RPMI8226 (cell line): ENCODE results near the gene SLC66A2.
A peak's percentile ranks its signal among the peaks of the same experiment; 100 is the strongest.
"Not testable (repeated sequence)": the region's sequence is repeated elsewhere in the genome, so short reads cannot be mapped to it uniquely, and the experiment has no call there.

Source experiments
- DNase-seq: peaks from one replicate; pipeline ENCODE4 v3.0.0-alpha.2; 2015

The SLC66A2 gene

DNA sequence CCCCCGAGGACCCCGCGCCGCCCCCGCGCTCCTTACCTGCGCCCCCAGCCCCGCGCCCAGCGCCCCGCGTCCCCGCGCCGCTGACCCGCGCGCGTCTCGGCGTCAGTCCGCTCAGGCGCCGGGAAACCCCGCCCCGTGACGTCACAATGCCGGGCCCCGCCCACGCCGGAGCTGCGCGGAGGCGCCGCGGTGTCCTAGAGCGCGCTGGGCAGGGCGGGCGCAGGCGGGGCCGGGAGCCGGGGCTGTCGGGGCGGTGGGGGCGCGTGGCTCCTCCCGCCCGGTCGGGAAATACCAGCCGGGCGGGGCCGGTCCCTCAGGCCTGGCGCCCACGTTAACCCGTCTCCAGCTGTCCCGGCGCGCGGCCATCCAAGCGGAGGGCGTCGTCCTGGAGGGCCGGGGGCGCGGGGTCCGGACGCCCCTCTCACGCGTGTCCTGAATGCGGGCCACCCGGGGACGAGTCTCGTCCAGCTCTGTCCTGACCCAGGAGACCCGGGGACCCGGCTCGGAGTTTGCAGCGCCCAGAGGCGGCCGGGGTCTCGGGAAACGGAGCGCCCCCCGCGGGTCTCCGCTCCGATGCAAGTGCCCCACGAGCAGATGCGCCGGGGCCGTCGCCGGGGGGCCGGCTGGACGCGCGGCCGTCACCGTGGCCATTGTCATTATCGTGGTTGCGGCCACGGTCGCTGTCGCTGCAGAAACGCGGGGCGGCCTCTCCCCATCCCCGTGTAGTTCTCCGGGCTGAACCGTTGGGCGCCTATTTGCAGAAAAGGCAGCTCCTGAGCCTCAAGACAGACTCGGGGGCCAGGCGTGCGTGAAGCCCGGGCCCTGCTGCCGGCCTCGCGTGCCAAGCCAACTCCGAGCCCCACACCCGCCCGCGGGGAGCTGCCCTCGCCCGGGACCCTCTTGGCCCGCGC lies at the start of gene SLC66A2:
TSS of gene SLC66A2 (minus strand) at position 109 of the 911 bp plus-strand sequence. CDS start 727 bp downstream, outside the sequence.
- peak; percentile 93 for DNase-seq

DNA sequence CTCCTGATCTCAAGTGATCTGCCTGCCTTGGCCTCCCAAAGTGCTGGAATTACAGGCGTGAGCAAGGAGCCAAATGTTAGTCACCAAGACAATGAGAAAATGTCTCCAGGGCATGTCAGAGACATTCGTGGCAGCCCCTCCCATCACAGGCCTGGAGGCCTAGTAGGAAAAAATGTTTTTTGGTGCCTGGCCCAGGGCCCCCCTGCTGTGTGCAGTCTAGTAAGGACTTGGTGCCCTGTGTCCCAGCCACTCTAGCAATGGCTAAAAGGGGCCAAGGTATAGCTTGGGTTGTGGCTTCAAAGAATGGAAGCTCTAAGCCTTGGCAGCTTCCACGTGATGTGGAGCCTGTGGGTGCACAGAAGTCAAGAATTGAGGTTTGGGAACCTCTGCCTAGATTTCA lies 49.4 kb upstream of the SLC66A2 start:
- DNase-seq, result no peak

DNA sequence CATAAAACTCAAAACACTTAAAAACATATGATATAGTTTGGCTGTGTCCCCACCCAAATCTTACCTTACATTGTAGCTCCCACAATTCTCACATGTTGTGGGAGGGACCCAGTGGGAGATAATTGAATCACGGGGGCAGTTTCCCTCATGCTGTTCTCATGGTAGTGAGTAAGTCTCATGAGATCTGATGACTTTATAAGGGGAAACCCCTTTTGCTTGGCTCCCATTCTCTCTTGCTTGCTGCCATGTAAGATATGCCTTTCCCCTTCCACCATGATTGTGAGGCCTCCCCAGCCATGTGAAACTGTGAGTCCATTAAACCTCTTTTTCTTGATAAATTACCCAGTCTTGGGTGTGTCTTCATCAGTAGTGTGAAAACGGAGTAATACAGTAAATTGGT lies 48.2 kb upstream of the SLC66A2 start:
- not testable (repeated sequence) for DNase-seq

DNA sequence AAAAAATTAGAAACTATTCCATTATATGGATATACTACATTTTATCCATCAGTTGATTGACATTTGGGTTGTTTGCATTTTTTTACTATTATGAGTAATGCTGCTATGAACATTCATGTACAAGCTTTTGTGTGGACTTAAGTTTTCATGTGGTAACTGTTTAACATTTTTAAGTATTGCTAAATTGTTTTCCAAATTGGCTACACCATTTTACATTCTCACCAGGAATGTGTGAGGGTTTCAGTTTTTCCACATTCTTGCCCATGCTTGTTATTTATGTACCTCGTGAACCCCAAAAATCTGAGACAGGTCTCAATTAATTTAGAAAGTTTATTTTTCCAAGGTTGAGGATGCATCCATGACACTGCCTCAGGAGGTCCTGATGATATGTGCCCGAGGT lies 40.0 kb upstream of the SLC66A2 start:
- no peak for DNase-seq

DNA sequence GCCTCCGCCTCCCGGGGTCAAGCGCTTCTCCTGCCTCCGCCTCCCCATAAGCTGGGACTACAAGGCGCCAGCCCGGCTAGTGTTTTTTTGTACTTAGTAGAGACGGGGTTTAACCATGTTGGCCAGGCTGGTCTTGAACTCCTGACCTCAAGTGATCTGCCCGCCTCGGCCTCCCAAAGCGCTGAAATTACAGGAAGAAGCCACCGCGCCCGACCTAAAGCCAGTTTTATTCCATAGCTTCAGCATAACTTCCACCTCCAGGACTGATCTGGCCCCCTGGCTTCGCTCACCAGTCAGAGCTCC lies 37.7 kb upstream of the SLC66A2 start:
- no peak for DNase-seq

DNA sequence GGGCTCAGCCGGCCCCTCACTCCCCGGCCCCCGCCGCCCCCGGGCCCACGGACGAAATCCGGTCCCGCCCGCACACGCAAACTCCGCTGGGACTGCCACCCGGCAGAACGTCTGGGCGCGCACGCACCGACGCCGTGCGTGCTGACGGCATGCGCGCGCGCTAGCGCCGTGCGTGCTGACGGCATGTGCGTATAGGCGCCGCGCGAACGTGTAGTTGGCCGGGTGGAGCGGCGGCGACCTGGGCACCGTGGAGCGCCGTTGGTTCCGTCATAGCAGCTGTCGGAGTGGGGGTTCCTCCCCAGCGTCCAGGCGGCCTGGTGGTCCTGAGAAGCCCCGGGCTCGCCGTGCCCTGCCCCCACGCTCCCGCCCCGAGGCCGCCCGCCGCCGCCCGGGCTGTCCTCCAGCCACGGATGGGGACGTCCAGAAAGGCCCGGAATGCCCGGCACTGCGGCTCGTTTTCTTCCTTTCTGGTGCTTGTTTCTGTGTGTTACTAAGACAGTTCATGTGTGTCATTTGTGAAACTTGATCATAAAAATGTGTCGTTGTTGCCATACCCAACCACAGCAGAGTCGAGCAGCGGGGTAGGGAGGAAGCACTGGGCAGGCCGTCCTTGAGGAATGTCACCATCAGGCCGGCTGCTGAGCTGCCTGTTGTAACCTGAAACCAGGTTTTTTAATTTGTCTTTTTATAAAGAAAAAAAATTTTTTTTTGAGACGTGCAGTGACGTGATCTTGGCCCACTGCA lies 37.2 kb upstream of the SLC66A2 start, which contains the start of gene TXNL4A:
TSS of gene TXNL4A (minus strand) at position 113 of the 744 bp plus-strand sequence. CDS start 171 bp downstream, outside the sequence.
- peak; percentile 97 for DNase-seq

DNA sequence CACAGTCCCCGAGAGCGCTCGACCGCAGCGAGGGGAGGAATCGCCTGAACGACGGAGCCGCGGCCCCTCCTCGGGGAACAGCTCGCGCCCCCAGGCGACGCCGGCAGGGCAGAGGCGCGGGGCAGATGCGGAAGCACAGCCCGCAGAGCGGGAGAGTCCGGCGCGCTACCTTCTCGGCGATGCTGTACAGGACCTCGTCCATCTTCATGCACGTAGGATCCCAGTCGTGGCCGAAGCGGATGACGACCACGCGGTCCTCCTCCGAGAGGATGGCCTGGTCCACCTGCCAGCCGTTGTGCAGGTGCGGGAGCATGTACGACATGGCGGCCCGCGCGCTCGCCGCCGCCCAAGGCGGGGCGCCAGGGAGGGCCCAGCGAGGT lies 36.6 kb upstream of the SLC66A2 start:
- DNase-seq, result peak; percentile 83

DNA sequence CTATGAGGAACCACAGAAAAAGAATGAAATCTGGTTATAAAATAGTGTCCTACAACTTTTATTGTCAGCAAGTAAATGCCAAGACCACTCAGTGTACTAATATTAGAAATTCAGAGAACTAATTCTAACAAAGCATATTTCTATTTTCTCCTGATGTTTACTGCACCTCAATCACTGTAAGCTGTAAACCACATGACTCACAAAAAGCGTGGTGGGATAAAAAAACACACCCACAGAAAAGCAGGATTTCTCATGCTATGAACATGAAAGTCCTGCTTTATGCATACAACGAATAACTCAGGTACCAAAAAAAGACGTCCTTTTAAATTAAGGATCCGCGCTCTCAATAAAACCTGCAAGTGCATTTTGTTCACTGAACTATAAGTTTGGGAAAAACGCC lies 36.1 kb upstream of the SLC66A2 start:
- DNase-seq, result no peak

DNA sequence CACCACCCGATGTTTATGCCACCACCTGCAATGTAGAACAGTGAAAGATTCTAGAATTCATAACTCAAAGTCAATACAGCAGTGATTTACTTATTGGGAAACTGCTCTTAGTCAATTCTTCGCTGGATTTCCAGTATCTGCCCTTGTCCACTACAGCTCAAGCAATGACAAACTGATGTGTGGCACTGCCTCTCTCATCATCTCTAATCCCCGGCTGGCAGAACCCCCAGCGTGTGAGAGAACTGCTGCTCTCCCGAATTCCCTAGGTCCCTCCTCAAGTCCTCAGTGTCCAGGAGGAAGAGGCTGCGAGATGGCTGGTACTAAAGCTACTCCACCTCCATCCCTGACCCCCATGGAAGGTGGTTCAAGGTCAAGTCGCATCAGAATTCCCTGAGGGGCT lies 35.3 kb upstream of the SLC66A2 start:
- DNase-seq, result no peak

DNA sequence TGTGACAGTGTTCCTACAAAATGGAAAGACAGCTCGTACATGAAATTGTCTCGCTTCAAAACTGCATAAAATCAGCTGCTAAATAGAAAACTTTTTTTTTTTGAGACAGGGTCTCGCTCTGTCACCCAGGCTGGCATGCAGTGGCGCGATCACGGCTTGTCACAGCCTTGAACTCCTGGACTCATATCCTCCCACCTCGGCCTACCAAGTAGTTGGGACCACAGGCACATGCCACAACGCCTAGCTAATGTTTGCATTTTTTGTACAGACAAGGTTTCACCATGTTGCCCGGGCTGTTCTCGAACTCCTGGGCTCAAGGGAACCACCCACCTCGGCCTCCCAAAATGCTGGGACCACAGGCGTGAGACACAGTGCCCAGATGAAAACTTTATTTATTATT lies 33.7 kb upstream of the SLC66A2 start:
- no peak for DNase-seq

DNA sequence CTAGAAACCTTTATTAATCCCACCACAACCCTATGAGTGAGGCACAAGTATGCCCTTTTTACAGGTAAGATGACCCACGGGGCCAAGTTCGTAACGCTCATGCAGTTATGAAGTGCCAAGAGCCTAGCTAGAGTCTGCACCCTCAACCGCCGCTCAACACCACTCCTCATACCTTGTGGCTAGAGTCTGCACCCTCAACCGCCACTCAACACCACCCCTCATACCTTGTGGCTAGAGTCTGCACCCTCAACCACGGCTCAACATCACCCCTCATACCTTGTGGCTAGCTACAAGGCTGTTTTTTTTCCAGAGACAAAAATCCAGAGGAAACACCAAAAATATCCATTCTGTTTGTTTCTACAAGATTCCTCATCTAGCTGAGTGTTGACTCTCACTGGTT lies 32.3 kb upstream of the SLC66A2 start:
- no peak for DNase-seq

DNA sequence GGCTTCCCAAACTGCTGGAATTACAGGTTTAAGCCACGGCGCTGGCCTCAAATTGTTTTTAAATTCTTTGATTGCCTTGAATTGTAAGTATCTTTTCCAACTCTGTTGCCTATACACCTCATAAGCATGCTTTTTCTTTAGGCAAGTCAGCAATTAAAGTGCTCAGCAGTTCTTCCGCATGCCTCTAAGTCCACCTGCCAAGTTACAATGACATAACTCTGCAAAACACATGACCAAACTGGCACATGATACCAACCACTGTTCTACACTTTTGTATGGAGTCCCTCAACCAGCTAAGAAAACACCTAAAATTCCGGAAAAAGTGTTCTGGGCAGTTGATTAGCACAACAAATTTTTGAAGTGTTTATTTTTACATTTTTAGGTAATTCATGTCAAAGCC lies 31.8 kb upstream of the SLC66A2 start:
- no peak for DNase-seq

DNA sequence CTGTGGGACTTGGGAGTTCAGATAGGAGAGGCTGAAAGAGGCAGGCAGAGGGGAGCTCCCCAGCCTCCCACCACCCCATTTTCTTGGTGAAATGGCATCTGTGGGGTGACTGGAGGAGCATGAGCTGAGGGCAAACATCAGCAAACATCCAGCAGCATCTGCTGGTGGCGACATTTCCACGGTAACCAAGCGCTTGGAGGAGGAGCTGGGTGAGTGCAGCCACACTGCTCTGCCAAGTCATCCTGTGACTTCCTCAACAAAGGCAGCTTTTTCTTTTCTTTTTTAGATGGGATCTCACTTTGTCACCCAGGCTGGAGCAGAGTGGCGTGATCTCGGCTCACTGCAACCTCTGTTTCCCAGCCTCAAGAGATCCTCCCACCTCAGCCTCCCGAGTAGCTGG lies 31.3 kb upstream of the SLC66A2 start:
- DNase-seq, result peak; percentile 26

DNA sequence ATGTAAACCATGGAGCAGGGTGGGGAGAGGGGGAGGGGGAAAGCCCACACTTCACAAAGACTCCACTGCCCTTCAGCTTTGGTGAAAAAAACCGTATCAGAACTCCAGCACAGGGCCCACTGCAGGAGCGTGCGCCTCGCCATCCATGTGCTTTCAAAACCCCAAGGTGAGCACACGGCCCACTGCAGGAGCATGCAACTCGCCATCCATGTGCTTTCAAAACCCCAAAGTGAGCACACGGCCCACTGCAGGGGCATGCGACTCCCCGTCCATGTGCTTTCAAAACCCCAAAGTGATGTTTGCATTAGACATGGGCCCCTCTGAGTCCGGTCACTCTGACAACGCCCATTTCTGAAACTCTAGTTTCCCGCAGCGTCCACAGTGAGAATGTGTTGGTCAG lies 29.1 kb upstream of the SLC66A2 start:
- DNase-seq, result no peak

DNA sequence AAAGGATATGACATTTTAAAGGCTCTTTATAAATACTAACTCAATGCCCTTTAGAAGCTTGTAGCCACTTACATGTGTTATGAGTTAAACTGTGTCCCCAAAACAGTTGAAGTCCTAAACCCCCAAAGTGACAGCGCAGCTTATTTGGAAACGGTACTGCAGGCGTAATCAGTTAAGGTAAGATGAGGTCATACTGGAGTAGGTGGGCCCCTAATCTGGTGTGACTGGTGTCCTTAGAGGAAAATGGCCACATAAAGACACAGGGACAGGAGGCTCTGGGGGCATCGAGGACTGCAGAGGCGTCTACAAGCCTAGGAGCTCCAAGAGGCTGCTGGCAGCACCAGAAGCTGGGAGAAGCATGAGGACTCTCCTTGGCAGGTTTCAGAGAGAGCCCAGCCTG lies 28.4 kb upstream of the SLC66A2 start:
- no peak for DNase-seq

DNA sequence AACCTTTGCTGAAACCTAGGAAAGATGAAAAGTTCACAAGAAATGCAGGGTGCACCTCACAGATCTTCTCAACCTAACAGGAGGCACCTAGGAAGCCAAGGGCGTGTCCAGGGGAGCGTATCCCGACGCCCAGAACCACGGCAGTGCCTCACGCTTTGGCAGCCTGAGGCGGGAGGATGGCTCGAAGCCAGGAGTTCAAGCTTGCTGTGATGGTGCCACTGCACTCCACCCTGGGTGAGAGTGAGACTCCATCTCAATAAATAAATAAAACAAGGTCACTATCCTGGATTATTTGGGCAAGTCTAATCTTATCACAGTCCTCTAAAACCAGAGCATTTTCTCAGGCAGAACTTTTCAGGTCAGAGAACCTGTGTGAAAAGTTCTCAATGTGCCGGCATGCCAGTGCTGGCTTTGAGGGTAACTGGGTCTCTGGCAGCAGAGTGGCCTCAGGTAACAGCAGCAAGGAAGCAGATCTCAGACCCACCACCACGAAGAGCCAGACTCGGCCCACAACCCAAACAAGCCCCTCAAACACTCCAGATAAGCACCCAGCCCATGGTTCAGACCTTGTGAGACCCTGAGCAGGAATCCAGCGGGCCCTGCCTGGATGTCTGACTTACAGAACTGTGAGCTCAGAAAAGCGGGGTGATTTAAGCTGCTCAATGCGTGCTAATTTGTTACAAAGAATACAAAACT lies 24.7 kb upstream of the SLC66A2 start:
- no peak for DNase-seq

DNA sequence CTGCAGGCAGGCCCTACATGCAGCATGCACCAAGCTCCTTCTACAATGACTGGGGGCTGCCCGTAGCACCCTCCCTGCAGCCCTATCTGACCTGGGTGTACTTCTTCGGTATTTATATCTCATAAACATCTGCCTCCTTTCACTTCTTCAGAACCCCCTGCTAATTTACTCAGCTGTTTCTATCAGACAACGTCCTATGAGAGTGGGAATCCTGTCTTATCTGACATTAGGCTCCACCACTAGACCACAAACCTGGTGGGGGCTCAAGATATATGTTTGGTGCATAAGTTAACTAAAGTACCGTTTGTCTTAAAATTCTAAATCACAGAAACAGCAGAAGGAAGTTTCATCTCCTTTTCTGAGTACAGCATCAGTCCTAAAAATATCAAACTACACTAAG lies 23.6 kb upstream of the SLC66A2 start:
- DNase-seq, result no peak

DNA sequence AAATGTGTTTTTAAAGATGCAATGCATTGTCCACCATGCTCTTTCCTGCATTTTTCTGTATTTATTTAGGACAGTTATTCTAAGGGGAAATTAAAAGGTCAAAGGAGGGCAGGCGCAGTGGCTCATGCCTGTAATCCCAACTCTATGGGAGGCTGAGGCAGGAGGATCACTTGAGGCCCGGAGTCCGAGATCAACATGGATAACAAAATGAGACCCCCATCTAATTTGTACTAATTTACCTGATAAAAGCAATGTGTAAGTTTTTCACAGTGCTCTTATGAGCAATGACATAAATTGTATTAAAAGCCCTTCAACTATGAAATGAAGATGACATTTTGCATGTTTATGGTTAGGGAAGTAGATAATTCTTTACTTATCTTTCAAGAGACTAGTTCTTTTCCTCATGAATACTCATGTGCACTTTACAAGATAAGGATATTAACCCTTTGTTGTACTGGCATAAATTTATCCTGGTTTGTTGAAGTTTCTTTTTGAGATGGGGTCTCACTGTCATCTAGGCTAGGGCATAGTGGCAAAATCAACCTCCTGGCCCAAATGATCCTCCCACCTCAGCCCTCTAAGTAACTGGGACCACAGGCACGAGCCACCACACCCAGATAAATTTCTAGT lies 22.7 kb upstream of the SLC66A2 start:
- no peak for DNase-seq

DNA sequence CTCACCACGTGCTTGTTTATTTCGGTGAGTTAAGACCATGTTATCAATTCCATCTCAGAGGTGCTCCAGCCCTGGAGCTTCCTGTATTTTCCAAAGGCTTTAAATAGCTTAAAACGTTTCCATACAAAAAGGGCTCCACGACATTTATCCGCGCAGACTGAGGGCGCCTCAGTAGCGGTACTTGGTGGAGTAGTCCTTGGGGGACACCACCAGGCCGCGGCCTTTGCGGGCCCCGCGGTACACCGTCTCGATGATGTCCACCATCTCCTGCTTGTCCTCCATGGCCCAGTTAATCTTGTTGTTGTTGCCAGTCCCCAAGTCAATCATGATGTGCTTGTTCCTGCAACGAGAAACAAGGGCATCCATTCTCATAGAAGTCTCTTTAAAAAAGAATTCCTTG lies 22.1 kb upstream of the SLC66A2 start:
- no peak for DNase-seq

DNA sequence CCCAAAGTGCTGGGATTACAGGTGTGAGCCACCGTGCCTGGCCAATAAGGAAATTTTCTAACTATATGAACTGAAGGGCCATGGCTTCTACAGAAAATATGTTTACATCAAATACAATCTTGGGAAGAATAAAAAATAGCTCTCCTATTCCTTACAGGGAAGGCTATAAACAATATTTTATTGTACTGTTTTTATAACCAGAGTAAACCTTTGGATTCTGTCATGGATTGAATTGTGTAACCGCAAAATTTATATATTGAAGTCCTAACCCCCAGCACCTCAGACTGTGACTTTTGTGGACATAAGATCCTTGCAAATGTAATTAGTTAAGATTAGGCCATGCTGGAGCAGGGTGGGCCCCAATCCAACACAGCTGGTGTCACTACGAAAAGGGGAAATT lies 21.3 kb upstream of the SLC66A2 start:
- DNase-seq, result no peak

DNA sequence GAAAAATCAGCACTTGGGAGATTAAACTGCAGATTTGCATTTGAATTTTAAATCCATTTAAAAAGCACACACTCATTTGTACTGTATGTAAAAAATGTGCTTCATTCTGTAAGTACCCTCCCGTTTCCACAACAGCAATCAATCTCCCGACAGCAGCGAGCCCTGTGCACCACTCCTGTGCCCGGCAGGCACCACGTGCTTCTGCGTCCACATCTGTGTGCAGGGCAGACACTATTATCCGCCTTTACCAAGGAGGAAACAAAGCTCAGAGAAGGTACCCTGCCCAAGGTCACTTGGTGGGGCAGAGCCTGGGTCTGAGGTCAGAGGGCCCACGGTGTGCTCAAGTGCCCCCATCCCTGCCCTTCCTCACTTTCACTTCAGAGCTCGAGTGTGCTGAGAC lies 20.5 kb upstream of the SLC66A2 start:
- DNase-seq, result no peak

DNA sequence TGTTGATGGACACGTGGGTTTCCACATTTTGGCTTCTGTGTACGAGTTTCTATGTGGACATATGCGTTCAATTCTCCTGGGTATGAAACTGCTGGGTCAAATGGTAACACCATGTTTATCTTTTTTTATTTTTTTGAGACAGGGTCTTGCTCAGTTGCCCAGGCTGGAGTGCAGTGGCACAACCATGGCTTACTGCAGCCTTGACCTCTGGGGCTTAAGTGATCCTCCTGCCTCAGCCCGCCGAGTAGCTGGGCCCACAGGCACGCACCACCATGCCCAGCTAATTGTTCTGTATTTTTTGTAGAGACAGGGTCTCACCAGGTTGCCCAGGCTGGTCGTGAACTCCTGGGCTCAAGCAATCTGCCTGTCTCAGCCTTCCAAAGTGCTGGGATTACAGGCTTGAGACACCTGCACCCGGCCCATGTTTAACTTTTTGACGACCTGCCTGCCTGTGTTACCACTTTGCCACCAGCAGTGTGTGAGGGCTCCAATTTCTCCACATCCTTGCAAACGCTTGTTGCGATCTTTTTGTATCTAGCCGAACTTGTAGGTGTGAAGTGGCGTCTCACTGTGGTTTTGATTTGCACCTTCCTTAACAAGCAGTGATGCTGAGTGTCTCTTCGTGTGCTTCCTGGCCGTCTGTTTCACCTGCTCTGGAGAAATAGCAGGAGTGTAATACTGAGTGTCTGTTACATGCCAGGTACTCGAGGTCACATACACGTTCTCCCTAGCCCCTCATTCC lies 19.9 kb upstream of the SLC66A2 start:
- DNase-seq, result no peak
